ENCODE measurements around the gene ANKRD40.

ANKRD40 gene

DNA sequence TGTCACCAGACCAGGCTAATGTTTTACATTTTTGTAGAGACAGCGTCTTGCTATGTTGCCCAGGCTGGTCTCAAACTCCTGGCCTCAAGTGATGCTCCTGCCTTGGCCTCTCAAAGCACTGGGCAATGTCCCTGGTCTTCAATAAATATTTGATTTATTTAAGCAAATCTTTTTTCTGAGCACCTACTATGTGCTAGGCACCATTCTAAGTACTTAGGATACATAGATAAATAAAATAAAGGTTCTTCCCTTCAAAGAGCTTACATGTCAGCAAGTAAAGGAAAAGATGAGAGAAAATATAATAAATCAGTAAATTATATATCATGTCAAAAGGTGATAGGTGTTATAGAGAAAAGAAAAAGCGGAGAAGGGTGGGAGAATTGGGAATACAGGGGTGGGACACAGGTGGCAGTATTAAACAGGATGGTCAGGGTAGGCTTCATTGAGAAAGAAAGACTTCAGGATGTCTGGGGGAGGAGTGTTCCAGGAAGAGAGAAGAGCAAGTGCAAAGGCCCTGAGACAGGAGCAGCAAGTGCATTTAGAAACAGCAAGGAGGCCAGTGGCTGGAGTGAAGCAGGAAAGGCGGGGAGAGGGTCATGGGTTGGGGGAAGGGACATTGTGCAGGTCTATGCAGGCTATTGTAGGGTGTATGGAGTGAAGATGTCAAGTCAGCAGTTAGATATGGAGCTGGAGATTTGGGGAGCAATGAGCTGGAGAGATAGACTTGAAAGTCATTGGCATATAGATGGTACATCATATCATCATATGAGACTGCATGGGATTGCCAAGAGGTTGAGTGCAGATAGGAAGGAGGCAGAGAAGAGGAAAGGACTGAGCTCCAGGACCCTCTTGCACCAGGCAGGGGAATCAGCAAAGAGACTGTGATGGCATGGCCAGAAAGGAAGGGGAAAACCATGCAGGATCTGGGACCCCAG is 61.7 kb downstream of the ANKRD40 start:
- no peak for DNase-seq

Measured in CD4-positive, alpha-beta T cell treated with Interleukin-17A for 1 hour (primary cell).